SK-N-SH treated with all-trans-retinoic acid at 6 μM for 48 hours (cell line): ENCODE measurements around the gene LTBR.

Experiments
- ATAC-seq: fragments of 200-7000 bp; cut with Tn5 transposase; 3 replicates; pipeline ENCODE4 v1.9.1; 2020; ENCODE audit warnings: mild to moderate bottlenecking, moderate library complexity
- ARNTL ChIP-seq: fragments of 450-650 bp; formaldehyde crosslinking; IDR thresholded peaks from 2 replicates; pipeline ENCODE4 v1.5.0; 2020; ENCODE audit warnings: low read depth, mild to moderate bottlenecking, moderate library complexity, borderline replicate concordance
- CSDC2 ChIP-seq: fragments of 250-450 bp; sonication (Bioruptor Pico); IDR thresholded peaks from 2 replicates; pipeline ENCODE4 v1.5.0; 2020; ENCODE audit warnings: mild to moderate bottlenecking, moderate library complexity
- CSRNP3 ChIP-seq: fragments of 250-450 bp; sonication (Bioruptor Pico); IDR thresholded peaks from 2 replicates; pipeline ENCODE4 v1.5.1; 2021; ENCODE audit warnings: mild to moderate bottlenecking, moderate library complexity
- ESRRG ChIP-seq: fragments of 250-450 bp; sonication (Bioruptor Pico); IDR thresholded peaks from 2 replicates; pipeline ENCODE4 v1.6.1; 2021; ENCODE audit warnings: mild to moderate bottlenecking
- GLIS3 ChIP-seq: fragments of 250-450 bp; sonication (Bioruptor Pico); IDR thresholded peaks from 2 replicates; pipeline ENCODE4 v1.5.0; 2020; ENCODE audit warnings: mild to moderate bottlenecking, moderate library complexity
- ISL1 ChIP-seq: fragments of 250-450 bp; sonication (Bioruptor Pico); IDR thresholded peaks from 2 replicates; pipeline ENCODE4 v2.1.2; 2022; ENCODE audit warnings: mild to moderate bottlenecking, moderate library complexity
- OSR1 ChIP-seq: fragments of 250-450 bp; sonication (Bioruptor Pico); IDR thresholded peaks from 2 replicates; pipeline ENCODE4 v1.8.0; 2022; ENCODE audit warnings: moderate library complexity, mild to moderate bottlenecking, inconsistent platforms
- PATZ1 ChIP-seq: fragments of 250-450 bp; sonication (Bioruptor Pico); IDR thresholded peaks from 2 replicates; pipeline ENCODE4 v1.8.0; 2020; ENCODE audit warnings: mild to moderate bottlenecking, moderate library complexity, borderline replicate concordance
- PPARA ChIP-seq: fragments of 250-450 bp; sonication (Bioruptor Pico); IDR thresholded peaks from 2 replicates; pipeline ENCODE4 v1.5.0; 2020; ENCODE audit warnings: mild to moderate bottlenecking, borderline replicate concordance
- RARB ChIP-seq: fragments of 250-450 bp; sonication (Bioruptor Pico); IDR thresholded peaks from 2 replicates; pipeline ENCODE4 v1.8.0; 2021; ENCODE audit warnings: mild to moderate bottlenecking, moderate library complexity
- SNAI2 ChIP-seq: fragments of 250-450 bp; sonication (Bioruptor Pico); IDR thresholded peaks from 2 replicates; pipeline ENCODE4 v1.5.0; 2020; ENCODE audit warnings: mild to moderate bottlenecking, moderate library complexity
- TCF4 ChIP-seq: fragments of 250-450 bp; sonication (Bioruptor Pico); IDR thresholded peaks from 2 replicates; pipeline ENCODE4 v1.8.0; 2021; ENCODE audit warnings: mild to moderate bottlenecking, moderate library complexity, borderline replicate concordance
- TOX ChIP-seq: fragments of 250-450 bp; sonication (Bioruptor Pico); IDR thresholded peaks from 2 replicates; pipeline ENCODE4 v1.8.0; 2021; ENCODE audit warnings: mild to moderate bottlenecking, moderate library complexity, borderline replicate concordance
- ZFP3 ChIP-seq: fragments of 250-450 bp; sonication (Bioruptor Pico); IDR thresholded peaks from 2 replicates; pipeline ENCODE4 v1.5.0; 2020; ENCODE audit warnings: mild to moderate bottlenecking, moderate library complexity
- ZFP30 ChIP-seq: fragments of 450-650 bp; formaldehyde crosslinking; IDR thresholded peaks from 2 replicates; pipeline ENCODE4 v1.5.0; 2022; ENCODE audit warnings: mild to moderate bottlenecking, moderate library complexity
- ZNF565 ChIP-seq: fragments of 450-650 bp; formaldehyde crosslinking; conservative IDR thresholded peaks from 2 replicates; pipeline ENCODE4 v1.5.0; 2020; ENCODE audit warnings: low read depth, mild to moderate bottlenecking, moderate library complexity
- ZNF70 ChIP-seq: fragments of 450-650 bp; formaldehyde crosslinking; IDR thresholded peaks from 2 replicates; pipeline ENCODE4 v1.5.0; 2020; ENCODE audit warnings: mild to moderate bottlenecking, moderate library complexity
- ZNF8 ChIP-seq: fragments of 450-650 bp; formaldehyde crosslinking; IDR thresholded peaks from 2 replicates; pipeline ENCODE4 v1.5.0; 2020; ENCODE audit warnings: mild to moderate bottlenecking, moderate library complexity
- TF ChIP-seq, protein P1 (sequence below): fragments of 250-450 bp; sonication (Bioruptor Pico); IDR thresholded peaks from 2 replicates; pipeline ENCODE4 v1.5.0; 2020; ENCODE audit warnings: mild to moderate bottlenecking, moderate library complexity
- TF ChIP-seq, protein P2 (sequence below): fragments of 250-450 bp; sonication (Bioruptor Pico); IDR thresholded peaks from 2 replicates; pipeline ENCODE4 v1.8.0; 2021; ENCODE audit warnings: low read depth, mild to moderate bottlenecking, moderate library complexity, borderline replicate concordance

The LTBR gene

DNA sequence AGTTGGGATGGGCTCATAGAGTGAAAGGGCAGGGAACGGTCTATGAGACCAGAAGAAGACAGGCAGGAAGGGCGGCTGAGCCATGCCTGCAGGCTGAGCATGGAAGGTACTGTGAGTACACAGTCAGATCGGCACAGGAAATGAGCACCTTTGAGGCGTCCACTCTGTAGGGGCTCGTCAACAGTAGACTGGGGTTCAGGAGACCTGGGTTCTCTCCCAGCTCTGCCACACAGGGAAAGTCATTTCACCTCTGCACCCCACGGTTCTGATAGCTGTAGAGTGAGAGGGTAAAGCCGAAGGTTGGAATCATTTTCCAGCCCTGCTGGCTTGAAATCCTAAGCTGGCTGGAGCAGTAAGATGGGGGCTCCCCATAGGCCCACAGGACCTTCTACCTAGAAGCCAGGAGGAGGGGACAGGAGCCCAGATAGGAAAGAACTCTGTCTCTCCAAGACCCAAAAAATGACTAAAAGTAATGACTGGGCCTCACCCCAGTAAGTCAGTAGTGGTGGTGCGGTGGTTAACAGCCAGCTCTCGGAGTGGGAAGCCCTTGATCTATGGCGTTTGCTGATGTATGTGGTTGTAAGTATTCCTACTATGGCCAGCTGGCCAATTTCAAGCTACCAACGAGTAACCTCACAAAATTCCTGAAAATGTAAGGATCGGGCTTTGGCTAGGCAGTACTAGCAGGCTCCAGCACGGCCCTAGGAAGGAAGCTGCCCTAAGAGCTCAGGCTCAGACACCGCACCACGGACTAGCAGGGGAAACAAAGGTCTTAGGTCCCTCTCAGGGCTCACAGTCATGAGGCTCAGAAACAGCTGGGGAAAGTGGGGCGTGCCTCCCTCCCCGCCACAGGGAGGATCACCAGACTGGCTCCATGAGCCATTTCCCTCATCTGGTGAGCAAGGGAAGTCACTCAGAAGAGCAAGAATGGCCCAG lies 50.5 kb downstream of the LTBR start (continued):
- TF ChIP-seq, protein P1, sequence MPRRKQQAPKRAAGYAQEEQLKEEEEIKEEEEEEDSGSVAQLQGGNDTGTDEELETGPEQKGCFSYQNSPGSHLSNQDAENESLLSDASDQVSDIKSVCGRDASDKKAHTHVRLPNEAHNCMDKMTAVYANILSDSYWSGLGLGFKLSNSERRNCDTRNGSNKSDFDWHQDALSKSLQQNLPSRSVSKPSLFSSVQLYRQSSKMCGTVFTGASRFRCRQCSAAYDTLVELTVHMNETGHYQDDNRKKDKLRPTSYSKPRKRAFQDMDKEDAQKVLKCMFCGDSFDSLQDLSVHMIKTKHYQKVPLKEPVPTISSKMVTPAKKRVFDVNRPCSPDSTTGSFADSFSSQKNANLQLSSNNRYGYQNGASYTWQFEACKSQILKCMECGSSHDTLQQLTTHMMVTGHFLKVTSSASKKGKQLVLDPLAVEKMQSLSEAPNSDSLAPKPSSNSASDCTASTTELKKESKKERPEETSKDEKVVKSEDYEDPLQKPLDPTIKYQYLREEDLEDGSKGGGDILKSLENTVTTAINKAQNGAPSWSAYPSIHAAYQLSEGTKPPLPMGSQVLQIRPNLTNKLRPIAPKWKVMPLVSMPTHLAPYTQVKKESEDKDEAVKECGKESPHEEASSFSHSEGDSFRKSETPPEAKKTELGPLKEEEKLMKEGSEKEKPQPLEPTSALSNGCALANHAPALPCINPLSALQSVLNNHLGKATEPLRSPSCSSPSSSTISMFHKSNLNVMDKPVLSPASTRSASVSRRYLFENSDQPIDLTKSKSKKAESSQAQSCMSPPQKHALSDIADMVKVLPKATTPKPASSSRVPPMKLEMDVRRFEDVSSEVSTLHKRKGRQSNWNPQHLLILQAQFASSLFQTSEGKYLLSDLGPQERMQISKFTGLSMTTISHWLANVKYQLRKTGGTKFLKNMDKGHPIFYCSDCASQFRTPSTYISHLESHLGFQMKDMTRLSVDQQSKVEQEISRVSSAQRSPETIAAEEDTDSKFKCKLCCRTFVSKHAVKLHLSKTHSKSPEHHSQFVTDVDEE = no peak
- TF ChIP-seq, all 23 proteins: peak for 0

DNA sequence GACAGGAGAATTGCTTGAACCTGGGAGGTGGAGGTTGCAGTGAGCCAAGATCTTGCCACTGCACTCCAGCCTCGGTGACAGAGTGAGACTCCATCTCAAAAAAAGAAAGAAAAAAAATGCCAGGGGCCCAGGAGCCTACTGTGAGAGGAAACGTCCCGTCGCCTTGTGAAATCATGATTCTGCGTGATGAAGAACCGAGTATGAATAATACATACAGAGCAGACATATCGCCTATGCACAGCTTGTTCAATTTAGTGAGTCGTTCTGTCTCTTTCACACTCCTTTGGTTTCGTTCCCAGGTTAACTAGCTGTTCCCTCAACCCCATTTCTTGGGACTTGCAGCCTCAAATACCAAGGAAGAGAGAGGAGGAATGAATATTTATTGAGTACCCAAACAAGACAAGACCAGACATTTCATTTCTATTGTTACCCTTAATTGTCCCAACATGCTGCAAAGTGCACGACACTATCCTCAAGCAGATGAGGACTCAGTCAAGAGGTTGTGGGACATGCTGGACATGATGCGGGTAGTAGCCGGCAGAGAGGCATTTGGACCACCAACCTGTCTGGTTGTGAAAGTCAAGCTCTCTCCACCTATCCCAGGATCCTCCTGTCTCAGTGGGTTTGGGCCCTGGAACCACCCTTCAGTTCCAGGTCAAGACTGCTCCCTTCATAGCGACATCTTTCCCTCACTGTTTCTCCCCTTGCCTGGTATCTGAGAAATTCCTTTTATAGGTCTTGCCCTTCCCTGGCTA lies 52.2 kb downstream of the LTBR start:
- ATAC-seq = no peak
- TF ChIP-seq ZFP30 (CRISPR knock-in tag) = no peak
- TF ChIP-seq CSDC2 (CRISPR knock-in tag) = no peak
- no peak for TF ChIP-seq PPARA (CRISPR knock-in tag)
- no peak for TF ChIP-seq RARB
- no peak for TF ChIP-seq ZNF565 (CRISPR knock-in tag)
- TF ChIP-seq, protein P1 = no peak
- TF ChIP-seq ZFP3 = no peak
- TF ChIP-seq ARNTL = no peak
- TF ChIP-seq, protein P2, sequence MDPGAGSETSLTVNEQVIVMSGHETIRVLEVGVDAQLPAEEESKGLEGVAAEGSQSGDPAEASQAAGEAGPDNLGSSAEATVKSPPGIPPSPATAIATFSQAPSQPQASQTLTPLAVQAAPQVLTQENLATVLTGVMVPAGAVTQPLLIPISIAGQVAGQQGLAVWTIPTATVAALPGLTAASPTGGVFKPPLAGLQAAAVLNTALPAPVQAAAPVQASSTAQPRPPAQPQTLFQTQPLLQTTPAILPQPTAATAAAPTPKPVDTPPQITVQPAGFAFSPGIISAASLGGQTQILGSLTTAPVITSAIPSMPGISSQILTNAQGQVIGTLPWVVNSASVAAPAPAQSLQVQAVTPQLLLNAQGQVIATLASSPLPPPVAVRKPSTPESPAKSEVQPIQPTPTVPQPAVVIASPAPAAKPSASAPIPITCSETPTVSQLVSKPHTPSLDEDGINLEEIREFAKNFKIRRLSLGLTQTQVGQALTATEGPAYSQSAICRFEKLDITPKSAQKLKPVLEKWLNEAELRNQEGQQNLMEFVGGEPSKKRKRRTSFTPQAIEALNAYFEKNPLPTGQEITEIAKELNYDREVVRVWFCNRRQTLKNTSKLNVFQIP (CRISPR knock-in tag) = no peak
- no peak for TF ChIP-seq TOX (CRISPR knock-in tag)
- no peak for TF ChIP-seq TCF4
- no peak for TF ChIP-seq ZNF8
- TF ChIP-seq ZNF70 = no peak
- no peak for TF ChIP-seq GLIS3 (CRISPR knock-in tag)
- TF ChIP-seq CSRNP3 (CRISPR knock-in tag) = no peak
- TF ChIP-seq ESRRG (CRISPR knock-in tag) = no peak
- no peak for TF ChIP-seq PATZ1 (CRISPR knock-in tag)
- TF ChIP-seq OSR1 = no peak
- TF ChIP-seq ISL1 (CRISPR knock-in tag) = no peak
- no peak for TF ChIP-seq SNAI2 (CRISPR knock-in tag)
